GM19193 (cell line): ENCODE results near the gene PALLD.

Experiments
- POLR2A ChIP-seq: IDR thresholded peaks from 4 replicates; pipeline ENCODE4 v1.6.1; 2011; ENCODE audit not compliant: insufficient read depth, insufficient read length; ENCODE audit errors: extremely low read depth

PALLD gene

GRCh38 chr4:168558599-168558998 is 61.7 kb downstream of the PALLD start:
- no peak for TF ChIP-seq POLR2A

- TF ChIP-seq POLR2A: no peak
Observed at GRCh38 chr4:168560184-168561180, 63.6 kb downstream of the PALLD start.

GRCh38 chr4:168562041-168562571 is 65.3 kb downstream of the PALLD start:
- no peak for TF ChIP-seq POLR2A

GRCh38 chr4:168564023-168564422 is 67.2 kb downstream of the PALLD start:
- no peak for TF ChIP-seq POLR2A

GRCh38 chr4:168565130-168565529 is 68.3 kb downstream of the PALLD start:
- no peak for TF ChIP-seq POLR2A

GRCh38 chr4:168566726-168567125 is 69.9 kb downstream of the PALLD start:
- TF ChIP-seq POLR2A: no peak

GRCh38 chr4:168569066-168569930 is 72.4 kb downstream of the PALLD start:
- TF ChIP-seq POLR2A: no peak

- no peak for TF ChIP-seq POLR2A
Observed at GRCh38 chr4:168569931-168570276, 73.1 kb downstream of the PALLD start.

GRCh38 chr4:168570466-168570865 is 73.6 kb downstream of the PALLD start:
- TF ChIP-seq POLR2A: no peak

- TF ChIP-seq POLR2A: no peak
Observed at GRCh38 chr4:168572002-168572401, 75.2 kb downstream of the PALLD start.

GRCh38 chr4:168573870-168574269 is 77.0 kb downstream of the PALLD start:
- no peak for TF ChIP-seq POLR2A

GRCh38 chr4:168574581-168575295 is 77.9 kb downstream of the PALLD start:
- no peak for TF ChIP-seq POLR2A

GRCh38 chr4:168575473-168575872 is 78.6 kb downstream of the PALLD start:
- TF ChIP-seq POLR2A: no peak

- no peak for TF ChIP-seq POLR2A
Observed at GRCh38 chr4:168577624-168578023, 80.8 kb downstream of the PALLD start.

GRCh38 chr4:168580228-168580627 is 83.4 kb downstream of the PALLD start:
- no peak for TF ChIP-seq POLR2A

GRCh38 chr4:168584321-168584771 is 87.5 kb downstream of the PALLD start:
- no peak for TF ChIP-seq POLR2A
